GM21825 (cell line): ENCODE results near the gene SNRK.
"Not testable (repeated sequence)": the region's sequence is repeated elsewhere in the genome, so short reads cannot be mapped to it uniquely, and the experiment has no call there.

Experiments used
- ATAC-seq: cut with Tn5 transposase; IDR thresholded peaks from one replicate; pipeline ENCODE4 v1.9.1; 2021; ENCODE audit warnings: mild to moderate bottlenecking, moderate library complexity; ENCODE audit not compliant: unreplicated experiment

Gene SNRK

GRCh38 chr3:43344520-43344919 lies 58.2 kb downstream of the SNRK start:
- no peak for ATAC-seq

DNA sequence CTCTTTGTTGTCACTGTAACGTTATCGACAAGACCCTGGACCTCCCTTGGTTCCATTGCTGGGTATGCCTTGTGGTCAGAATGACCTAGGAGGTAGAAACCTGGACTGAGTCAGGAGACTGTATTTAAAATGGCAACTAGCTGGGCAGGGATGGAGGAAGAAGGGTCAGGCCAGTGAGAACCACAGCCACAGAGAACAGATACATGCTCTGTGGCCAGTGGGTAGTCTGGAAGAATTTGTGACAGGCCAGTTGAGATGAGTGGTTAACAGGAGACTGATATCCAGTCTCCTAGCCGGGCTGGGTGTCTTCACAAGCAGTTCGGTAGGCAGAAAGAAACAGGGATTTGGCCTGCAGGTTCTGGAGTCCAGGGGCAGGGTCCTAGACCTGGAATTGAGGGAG lies 58.9 kb downstream of the SNRK start:
- no peak for ATAC-seq

DNA sequence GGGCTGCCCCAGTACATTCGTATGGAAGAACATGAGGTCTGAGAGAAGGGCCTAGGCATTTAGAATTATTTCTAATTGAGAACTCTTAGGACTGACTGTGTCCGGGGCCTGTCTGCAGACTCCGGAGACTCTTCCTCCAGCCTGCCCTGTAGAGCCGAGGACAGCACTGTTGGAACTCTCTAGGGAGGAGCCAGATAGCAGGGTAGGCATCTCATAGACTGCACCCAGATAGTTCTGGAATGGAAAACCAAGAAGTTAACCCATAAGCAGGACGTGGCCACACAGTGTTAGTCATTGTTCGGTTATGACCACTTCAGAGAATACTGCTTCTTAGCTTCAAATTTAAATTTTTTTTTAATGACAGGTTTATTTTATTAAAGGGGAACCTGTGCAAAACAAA lies 59.5 kb downstream of the SNRK start:
- no peak for ATAC-seq

DNA sequence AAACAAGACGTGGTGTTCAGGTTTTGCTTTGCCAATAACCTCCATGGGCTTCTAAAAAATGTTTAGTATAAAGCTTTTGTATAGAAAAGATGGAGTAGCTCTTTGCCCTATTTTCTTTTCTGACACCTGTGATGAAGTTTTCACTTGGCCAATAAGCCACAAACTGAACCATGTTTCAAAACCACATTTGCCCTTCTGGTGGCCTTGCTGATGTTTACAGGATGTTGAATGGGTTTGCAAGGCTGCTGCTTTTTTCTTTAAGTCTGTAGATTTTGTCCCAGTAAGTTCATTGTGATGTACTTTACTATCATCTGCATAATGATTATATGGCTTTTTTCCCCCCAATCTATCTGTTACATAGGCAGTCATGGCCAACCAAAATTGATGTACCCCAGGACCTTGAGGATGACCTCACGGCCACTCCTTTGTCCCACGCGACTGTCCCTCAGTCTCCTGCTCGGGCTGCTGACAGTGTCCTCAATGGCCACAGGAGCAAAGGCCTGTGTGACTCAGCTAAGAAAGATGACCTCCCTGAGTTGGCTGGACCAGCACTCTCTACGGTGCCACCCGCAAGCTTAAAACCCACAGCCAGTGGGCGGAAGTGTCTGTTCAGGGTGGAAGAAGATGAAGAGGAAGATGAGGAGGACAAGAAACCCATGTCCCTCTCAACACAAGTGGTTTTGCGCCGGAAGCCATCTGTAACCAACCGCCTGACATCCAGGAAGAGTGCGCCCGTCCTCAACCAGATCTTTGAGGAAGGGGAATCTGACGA lies 60.8 kb downstream of the SNRK start:
- no peak for ATAC-seq

DNA sequence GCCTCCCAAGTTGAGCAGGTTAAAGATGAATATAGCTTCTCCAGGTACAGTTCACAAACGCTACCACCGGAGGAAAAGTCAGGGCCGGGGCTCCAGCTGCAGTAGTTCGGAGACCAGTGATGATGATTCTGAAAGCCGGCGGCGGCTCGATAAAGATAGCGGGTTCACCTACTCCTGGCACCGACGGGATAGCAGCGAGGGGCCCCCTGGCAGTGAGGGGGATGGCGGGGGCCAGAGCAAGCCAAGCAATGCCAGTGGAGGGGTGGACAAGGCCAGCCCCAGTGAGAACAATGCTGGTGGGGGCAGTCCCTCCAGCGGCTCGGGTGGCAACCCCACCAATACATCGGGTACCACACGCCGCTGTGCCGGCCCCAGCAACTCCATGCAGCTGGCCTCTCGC lies 61.4 kb downstream of the SNRK start:
- no peak for ATAC-seq

- ATAC-seq = no peak
Measured at GRCh38 chr3:43348350-43348749, 62.0 kb downstream of the SNRK start.

DNA sequence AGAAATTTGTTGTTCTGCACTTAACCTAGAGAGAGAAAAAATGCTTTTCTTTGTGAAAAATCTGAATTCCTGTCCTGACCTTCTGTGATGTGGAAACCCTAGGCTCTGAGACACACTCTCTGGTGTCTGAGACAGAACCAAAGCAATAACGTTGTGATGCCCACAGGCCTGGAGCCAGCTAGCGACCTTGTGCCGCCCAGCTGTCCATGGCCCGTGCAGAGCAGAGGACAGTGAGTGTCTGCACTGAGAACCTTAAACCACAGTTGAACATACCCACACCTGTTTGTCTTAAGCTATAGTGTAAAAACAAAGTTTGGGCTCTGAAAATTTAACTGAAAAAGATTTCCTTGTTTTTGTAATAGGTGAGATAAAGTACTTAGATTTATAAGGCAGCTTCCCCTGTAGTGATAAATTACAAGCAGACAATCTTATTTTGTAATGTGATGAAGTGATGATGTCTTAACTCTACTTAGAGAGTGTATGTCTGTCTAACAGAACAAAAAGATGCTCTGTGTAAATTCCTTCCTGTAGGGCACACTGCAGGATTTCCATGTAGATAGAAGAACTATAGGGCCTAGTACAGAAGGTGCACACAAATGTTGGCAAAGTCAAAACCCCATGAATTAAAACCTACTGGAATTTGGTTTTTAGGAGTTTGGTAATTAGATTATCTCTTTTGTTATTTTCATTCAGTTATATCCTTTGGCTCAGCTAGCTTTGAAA lies 62.7 kb downstream of the SNRK start:
- no peak for ATAC-seq

DNA sequence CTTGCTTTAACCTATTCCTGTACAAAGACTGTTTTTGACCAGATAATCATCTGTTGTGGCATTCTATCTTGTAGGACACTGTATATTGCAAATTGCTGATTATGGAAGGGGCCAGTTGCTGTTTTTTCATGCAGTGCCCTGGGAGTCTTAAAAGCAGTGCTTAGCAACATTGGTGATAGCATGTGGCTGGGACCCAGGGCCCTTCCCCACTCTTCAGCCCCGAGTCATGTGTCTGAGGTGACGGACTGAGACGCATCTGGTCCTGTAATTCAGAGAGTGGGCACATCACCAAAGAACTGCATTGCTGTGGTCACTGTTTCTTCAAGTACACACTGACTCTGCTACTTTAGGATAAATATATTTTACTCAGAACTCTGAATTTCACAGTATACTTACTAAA lies 63.4 kb downstream of the SNRK start:
- ATAC-seq = no peak

DNA sequence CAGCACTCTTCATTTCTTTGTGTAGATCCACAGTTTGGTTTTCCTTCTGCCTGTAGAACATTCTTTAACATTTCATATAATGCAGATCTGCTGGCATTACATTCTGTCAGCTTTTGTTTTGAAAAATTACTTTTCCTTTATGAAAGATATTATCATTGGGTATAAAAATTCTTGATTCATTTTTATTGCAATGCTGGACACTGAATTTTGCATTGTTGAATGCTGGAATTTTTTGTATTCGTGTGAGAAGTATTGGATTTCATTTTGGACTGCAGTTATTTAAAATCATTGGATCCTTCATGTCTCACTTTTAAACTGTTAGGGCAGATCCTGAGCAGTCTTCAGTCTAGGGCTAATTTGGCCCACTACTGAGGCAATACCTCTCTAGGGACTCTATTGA lies 67.1 kb downstream of the SNRK start:
- ATAC-seq = no peak

DNA sequence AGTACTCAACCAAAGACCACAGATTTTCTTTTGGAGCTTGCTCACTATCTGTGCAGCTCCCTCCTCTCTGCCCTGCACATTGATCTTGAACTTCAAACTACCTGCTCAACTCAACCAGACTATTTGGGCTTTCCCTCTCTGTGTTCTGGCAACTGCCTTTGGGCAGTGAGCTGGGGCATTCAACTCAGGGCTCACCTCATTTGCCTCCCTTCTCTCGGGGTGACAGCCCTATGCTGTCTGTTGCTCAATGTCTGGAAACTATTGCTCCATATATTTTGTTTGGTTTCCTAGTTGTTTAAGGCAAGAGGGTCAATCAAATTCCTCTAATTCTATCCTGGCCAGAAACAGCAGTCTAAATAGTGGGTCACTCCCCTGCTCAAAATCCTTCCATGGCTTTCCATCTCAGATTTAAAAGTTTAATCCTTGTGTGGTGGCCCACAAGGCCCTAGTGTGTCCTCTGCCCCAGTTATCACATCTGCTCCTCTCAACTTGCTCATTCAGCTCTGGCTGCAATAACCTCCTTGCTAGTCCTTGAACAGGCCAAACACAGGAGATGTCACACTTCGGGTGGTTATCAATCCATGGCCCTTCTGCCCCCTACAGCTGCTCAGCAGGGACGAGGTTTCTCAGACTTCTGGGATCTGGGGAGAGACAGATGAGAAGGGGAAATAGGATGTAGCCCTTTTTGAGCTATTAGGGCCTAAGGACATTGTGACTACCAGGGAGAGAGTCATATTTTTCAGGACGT lies 67.8 kb downstream of the SNRK start:
- ATAC-seq = no peak

GRCh38 chr3:43356033-43356432 lies 69.7 kb downstream of the SNRK start:
- ATAC-seq = not testable (repeated sequence)

- ATAC-seq = no peak
Measured at GRCh38 chr3:43361077-43361476, 74.7 kb downstream of the SNRK start.

DNA sequence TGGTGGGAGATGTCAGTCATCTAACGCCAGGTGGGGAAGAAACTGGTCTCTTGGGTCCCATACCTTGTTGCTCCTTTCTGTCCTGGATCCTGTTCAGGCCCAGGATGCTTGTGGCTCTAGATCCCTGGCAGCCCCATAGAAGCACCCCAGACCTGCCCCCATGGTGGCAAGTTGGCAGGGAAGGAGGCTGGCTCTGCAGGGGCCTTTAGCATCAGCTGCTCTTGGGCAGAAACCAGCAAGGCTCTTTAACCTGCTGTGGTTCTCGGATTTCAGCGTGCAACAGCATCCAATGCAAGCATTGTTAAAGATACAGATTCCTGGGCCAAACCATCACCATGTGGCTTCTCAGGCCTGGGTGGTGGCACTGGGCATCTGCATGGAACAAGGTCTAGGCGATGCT lies 75.8 kb downstream of the SNRK start:
- no peak for ATAC-seq

GRCh38 chr3:43362961-43363360 lies 76.6 kb downstream of the SNRK start:
- ATAC-seq = no peak

- ATAC-seq = no peak
Measured at GRCh38 chr3:43363621-43364266, 77.4 kb downstream of the SNRK start.

GRCh38 chr3:43364494-43364893 lies 78.2 kb downstream of the SNRK start:
- ATAC-seq = no peak

- no peak for ATAC-seq
Measured at GRCh38 chr3:43364926-43365325, 78.6 kb downstream of the SNRK start.

DNA sequence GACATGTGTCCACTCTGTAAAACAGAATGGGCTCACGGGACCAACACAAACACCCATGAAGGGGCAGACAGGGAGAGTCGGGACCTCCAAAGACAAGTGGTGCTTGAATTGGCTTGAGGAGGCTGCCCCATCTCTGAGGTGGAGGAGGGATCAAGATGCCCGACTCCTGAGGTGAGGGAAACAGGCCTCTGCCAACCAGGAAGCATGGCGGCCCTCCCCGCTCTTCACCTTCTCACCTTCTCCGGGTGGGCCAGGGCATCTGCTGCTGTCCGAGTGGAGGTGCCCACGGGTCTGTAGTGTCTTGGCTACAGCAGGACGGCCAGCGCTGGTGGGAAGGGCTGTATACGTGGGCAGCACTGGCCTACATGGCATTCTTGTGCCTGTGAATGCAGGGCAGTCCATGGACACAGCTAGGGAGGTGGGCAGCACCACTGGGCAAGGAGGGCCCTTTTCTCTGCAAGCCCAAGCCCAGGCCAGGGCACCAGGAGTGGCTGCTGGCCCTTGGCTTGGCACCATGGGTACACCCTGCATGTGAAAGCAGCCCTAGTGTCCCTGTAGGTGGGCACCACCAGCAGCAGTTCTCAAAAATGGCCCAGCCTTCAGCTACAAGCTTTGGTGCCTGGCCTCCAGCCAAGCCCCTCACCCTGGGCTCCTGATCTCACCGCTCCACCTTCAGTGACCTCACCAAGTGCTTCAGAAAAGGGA lies 79.4 kb downstream of the SNRK start:
- ATAC-seq = no peak

DNA sequence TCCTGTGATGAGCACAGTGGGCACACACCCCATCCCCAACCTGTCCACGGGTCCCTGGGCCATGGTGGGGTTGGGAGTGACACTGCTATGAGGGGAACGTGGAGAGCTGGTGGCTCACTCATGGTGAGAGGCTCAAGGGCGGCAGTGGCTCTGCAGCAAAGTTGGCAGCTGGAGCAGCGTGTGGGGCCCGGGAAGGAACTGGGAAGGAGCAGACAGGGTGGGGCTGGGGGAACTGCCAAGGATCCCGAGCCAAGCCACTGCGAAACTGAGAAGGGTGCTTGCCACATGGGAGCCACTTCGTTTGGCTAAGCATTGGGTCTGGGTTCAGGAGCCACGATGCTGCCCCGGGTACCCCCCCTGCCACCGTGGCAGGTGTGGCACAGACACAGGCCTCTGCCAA lies 80.1 kb downstream of the SNRK start:
- no peak for ATAC-seq

DNA sequence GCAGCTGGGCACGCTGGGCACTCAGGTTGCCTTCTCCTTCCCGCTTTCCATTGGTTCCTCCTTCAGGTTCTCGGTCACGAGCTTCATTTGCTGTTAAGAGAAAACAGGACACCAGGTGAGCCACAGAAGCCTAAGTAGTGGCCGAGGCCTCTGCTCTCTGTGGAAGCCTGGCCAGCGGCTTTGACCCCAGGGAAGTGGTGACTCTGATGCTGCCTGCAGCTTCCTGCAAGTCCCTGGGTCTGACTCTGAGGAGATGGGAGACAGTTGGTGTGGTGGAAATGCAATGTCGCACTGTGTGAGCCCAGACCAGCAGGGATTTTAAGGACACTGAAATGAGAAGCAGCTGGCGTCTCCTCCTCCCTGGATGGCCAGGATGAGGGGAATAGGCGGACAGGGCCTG lies 80.5 kb downstream of the SNRK start:
- ATAC-seq = no peak
